Gastroesophageal sphincter (tissue), 4 donors: ENCODE data around the gene DACH1. TPM values are rescaled to one million over a fixed set of nuclear protein-coding genes. Genes with fewer than 3 reads are reported as not detected.

Source experiments
- ATAC-seq: fragments of 150-250 bp; one replicate; pipeline ENCODE4 v1.9.1; 2016; ENCODE audit warnings: mild to moderate bottlenecking, moderate library complexity
- H3K27ac ChIP-seq, 4 donors: fragments of 200-600 bp; sonication (generic) in 3 of 4; 1 replicate in 3 of 4; 2 replicates in 1 of 4; pipeline ENCODE4 v1.5.1; 2016 to 2019
- H3K27me3 ChIP-seq: fragments of 200-600 bp; sonication (generic); one replicate; pipeline ENCODE4 v1.5.1; 2019
- H3K36me3 ChIP-seq, 2 donors: fragments of 200-600 bp; sonication (generic); one replicate each; pipeline ENCODE4 v1.5.1; 2019; ENCODE audit warnings: control low read depth in 1 of 2
- H3K4me1 ChIP-seq, 3 donors: fragments of 200-600 bp; sonication (generic); 1 replicate in 2 of 3; 2 replicates in 1 of 3; pipeline ENCODE4 v1.5.1; 2016 to 2019; ENCODE audit warnings: control low read depth in 2 of 3
- H3K4me3 ChIP-seq, 2 donors: fragments of 200-600 bp; sonication (generic); one replicate each; pipeline ENCODE4 v1.5.1; 2019; ENCODE audit warnings: mild to moderate bottlenecking in 1 of 2, moderate library complexity in 1 of 2
- H3K9me3 ChIP-seq, 3 donors: fragments of 200-600 bp; sonication (generic); one replicate each; pipeline ENCODE4 v1.5.1; 2017 to 2019; ENCODE audit warnings: control low read depth in 2 of 3
- EP300 ChIP-seq: sonication (generic); formaldehyde crosslinking; IDR thresholded peaks from one replicate; pipeline ENCODE4 v1.6.1; 2017; ENCODE audit warnings: antibody characterized with exemption, mild to moderate bottlenecking
- POLR2A ChIP-seq, 2 donors: fragments of 450-650 bp; IDR thresholded peaks; one replicate each; pipeline ENCODE4 v1.6.1; 2017; ENCODE audit warnings: antibody characterized with exemption in 2 of 2, mild to moderate bottlenecking in 2 of 2, moderate library complexity in 1 of 2
- POLR2AphosphoS5 ChIP-seq: sonication (generic); formaldehyde crosslinking; IDR thresholded peaks from one replicate; pipeline ENCODE4 v1.6.1; 2017; ENCODE audit warnings: antibody characterized with exemption
- WGBS, 2 donors: methylation state at CpG; one replicate each; pipeline ENCODE4 v1.1.5; 2018; ENCODE audit warnings: low coverage in 1 of 2; 5-methylcytosine and 5-hydroxymethylcytosine counted together
- total RNA-seq, 4 donors: library from RNA; depleted of rRNA; stranded (reverse); fragments of >200 nt; gene quantifications; one replicate each; pipeline ENCODE4 v1.1.0, GENCODE V29; 2016
- TF ChIP-seq, protein P1 (sequence below), 4 experiments: fragments of 200-600 bp in 2 of 4; fragments of 450-650 bp in 2 of 4; sonication (generic) in 1 of 4; IDR thresholded peaks; one replicate each; pipeline ENCODE4 v1.5.1; 2017 to 2019; ENCODE audit warnings: antibody characterized with exemption in 4 of 4, mild to moderate bottlenecking in 2 of 4, moderate library complexity in 2 of 4

The DACH1 gene
- total RNA-seq, 4 donors from 2014 or later: 1.1 to 2.1 (median 1.7) TPM

- Histone ChIP-seq H3K27me3 (no peaks in the 10 kb centered on the region), H3K9me3 (no peaks in the 10 kb centered on the region), H3K36me3 (no peaks in the 10 kb centered on the region), H3K27ac (no peak overlapping the region), H3K4me3 (no peak overlapping the region), H3K4me1 (no peaks in the 10 kb centered on the region)
- WGBS, 2 donors: 75 to 87% methylated on average over 2 to 7 of the region's 7 CpGs
- ATAC-seq: no peak
- TF ChIP-seq, protein P1, sequence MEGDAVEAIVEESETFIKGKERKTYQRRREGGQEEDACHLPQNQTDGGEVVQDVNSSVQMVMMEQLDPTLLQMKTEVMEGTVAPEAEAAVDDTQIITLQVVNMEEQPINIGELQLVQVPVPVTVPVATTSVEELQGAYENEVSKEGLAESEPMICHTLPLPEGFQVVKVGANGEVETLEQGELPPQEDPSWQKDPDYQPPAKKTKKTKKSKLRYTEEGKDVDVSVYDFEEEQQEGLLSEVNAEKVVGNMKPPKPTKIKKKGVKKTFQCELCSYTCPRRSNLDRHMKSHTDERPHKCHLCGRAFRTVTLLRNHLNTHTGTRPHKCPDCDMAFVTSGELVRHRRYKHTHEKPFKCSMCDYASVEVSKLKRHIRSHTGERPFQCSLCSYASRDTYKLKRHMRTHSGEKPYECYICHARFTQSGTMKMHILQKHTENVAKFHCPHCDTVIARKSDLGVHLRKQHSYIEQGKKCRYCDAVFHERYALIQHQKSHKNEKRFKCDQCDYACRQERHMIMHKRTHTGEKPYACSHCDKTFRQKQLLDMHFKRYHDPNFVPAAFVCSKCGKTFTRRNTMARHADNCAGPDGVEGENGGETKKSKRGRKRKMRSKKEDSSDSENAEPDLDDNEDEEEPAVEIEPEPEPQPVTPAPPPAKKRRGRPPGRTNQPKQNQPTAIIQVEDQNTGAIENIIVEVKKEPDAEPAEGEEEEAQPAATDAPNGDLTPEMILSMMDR (IDR thresholded peaks at IDR 0.05): no peak
- no peak for TF ChIP-seq POLR2A (IDR thresholded peaks at IDR 0.05)
- no peak for TF ChIP-seq POLR2AphosphoS5
These were observed 232.8 kb downstream of the DACH1 start for GRCh38 chr13:71634182-71634581.

GRCh38 chr13:71632721-71633120, 234.3 kb downstream of the DACH1 start:
- ATAC-seq: no peak
- H3K36me3 ChIP-seq: no peaks in the 10 kb centered on the region
- no peaks in the 10 kb centered on the region for H3K27me3 ChIP-seq
- H3K27ac ChIP-seq: no peak overlapping the region
- H3K9me3 ChIP-seq: no peaks in the 10 kb centered on the region
- 92% methylated on average over 1 of the region's 1 CpG; no CpG with 5 or more reads in 1 of the 2 donors for WGBS, 2 donors
- no peak overlapping the region for H3K4me3 ChIP-seq
- no peaks in the 10 kb centered on the region for H3K4me1 ChIP-seq
- no peak for TF ChIP-seq POLR2A (IDR thresholded peaks at IDR 0.05)
- TF ChIP-seq, protein P1 (IDR thresholded peaks at IDR 0.05): no peak
- no peak for TF ChIP-seq POLR2AphosphoS5
- TF ChIP-seq EP300: no peak

- H3K4me1 ChIP-seq: no peaks in the 10 kb centered on the region
- H3K36me3 ChIP-seq: no peaks in the 10 kb centered on the region
- no peak overlapping the region for H3K27ac ChIP-seq
- no peaks in the 10 kb centered on the region for H3K27me3 ChIP-seq
- H3K4me3 ChIP-seq: no peak overlapping the region
- no peaks in the 10 kb centered on the region for H3K9me3 ChIP-seq
- WGBS, 2 donors: 20% methylated on average over 2 to 3 of the region's 3 CpGs
- no peak for ATAC-seq
- TF ChIP-seq POLR2A (IDR thresholded peaks at IDR 0.05): no peak
- TF ChIP-seq EP300: no peak
- no peak for TF ChIP-seq POLR2AphosphoS5
- TF ChIP-seq, protein P1 (IDR thresholded peaks at IDR 0.05): no peak
These were observed 234.8 kb downstream of the DACH1 start for GRCh38 chr13:71632206-71632605.

GRCh38 chr13:71629167-71629566, 237.8 kb downstream of the DACH1 start:
- Histone ChIP-seq H3K9me3 (no peaks in the 10 kb centered on the region), H3K27ac (no peak overlapping the region), H3K27me3 (no peaks in the 10 kb centered on the region), H3K4me3 (no peak overlapping the region), H3K36me3 (no peaks in the 10 kb centered on the region), H3K4me1 (no peaks in the 10 kb centered on the region)
- no peak for ATAC-seq
- TF ChIP-seq POLR2AphosphoS5: no peak
- no peak for TF ChIP-seq EP300
- no peak for TF ChIP-seq POLR2A (IDR thresholded peaks at IDR 0.05)
- TF ChIP-seq, protein P1 (IDR thresholded peaks at IDR 0.05): no peak
- WGBS, 2 donors: 85 to 88% methylated on average over 3 of the region's 3 CpGs

GRCh38 chr13:71626421-71627117, 240.4 kb downstream of the DACH1 start:
- ATAC-seq: no peak
- TF ChIP-seq POLR2A (IDR thresholded peaks at IDR 0.05) (no peak), EP300 (no peak), POLR2AphosphoS5 (no peak)
- TF ChIP-seq, protein P1 (IDR thresholded peaks at IDR 0.05): no peak
- WGBS, 2 donors: 84 to 85% methylated on average over 4 of the region's 4 CpGs

More at GRCh38 chr13:71626421-71627117, 240.4 kb downstream of the DACH1 start:
- Histone ChIP-seq H3K4me3 (no peak overlapping the region), H3K4me1 (no peaks in the 10 kb centered on the region), H3K27me3 (no peaks in the 10 kb centered on the region), H3K36me3 (no peaks in the 10 kb centered on the region), H3K9me3 (no peaks in the 10 kb centered on the region), H3K27ac (no peak overlapping the region)
